ENCODE measurements around the gene HOXC5.

The HOXC5 gene

GRCh38 chr12:54049108-54049507 lies 16.3 kb downstream of the HOXC5 start:
- DNase-seq = no peak

- DNase-seq = no peak
Observed at GRCh38 chr12:54050482-54050810, 17.6 kb downstream of the HOXC5 start.

GRCh38 chr12:54051026-54051842 lies 18.4 kb downstream of the HOXC5 start:
- DNase-seq = no peak

GRCh38 chr12:54051874-54052437 lies 19.1 kb downstream of the HOXC5 start:
- no peak for DNase-seq

GRCh38 chr12:54052438-54053002 lies 19.7 kb downstream of the HOXC5 start:
- DNase-seq = no peak

- no peak for DNase-seq
Observed at GRCh38 chr12:54053003-54053750, 20.3 kb downstream of the HOXC5 start.

GRCh38 chr12:54053751-54054741 lies 21.2 kb downstream of the HOXC5 start, which contains the start of gene HOXC4:
TSS of gene HOXC4 (plus strand) at chr12:54053835. CDS start at chr12:54053923, 88 bp downstream.
- DNase-seq = no peak

GRCh38 chr12:54054742-54055194 lies 21.9 kb downstream of the HOXC5 start:
- DNase-seq = no peak

GRCh38 chr12:54055552-54055951 lies 22.7 kb downstream of the HOXC5 start:
- no peak for DNase-seq

- no peak for DNase-seq
Observed at GRCh38 chr12:54056110-54056509, 23.3 kb downstream of the HOXC5 start.

GRCh38 chr12:54058128-54058768 lies 25.4 kb downstream of the HOXC5 start:
- no peak for DNase-seq

- DNase-seq = no peak
Observed at GRCh38 chr12:54059668-54060067, 26.8 kb downstream of the HOXC5 start.

- DNase-seq = no peak
Observed at GRCh38 chr12:54060174-54060974, 27.5 kb downstream of the HOXC5 start.

- DNase-seq = no peak
Observed at GRCh38 chr12:54060975-54061778, 28.3 kb downstream of the HOXC5 start.

GRCh38 chr12:54065677-54066076 lies 32.8 kb downstream of the HOXC5 start:
- DNase-seq = no peak

- no peak for DNase-seq
Observed at GRCh38 chr12:54066408-54066807, 33.6 kb downstream of the HOXC5 start.

- no peak for DNase-seq
Observed at GRCh38 chr12:54068418-54069070, 35.7 kb downstream of the HOXC5 start.

- no peak for DNase-seq
Observed at GRCh38 chr12:54071942-54072341, 39.1 kb downstream of the HOXC5 start.

- no peak for DNase-seq
Observed at GRCh38 chr12:54074308-54074707, 41.5 kb downstream of the HOXC5 start.
